CD14-positive monocyte (primary cell): ENCODE measurements around the gene CNST. TPM values are rescaled to one million over a fixed set of nuclear protein-coding genes. Genes with fewer than 3 reads are reported as not detected.

Experiments
- DNase-seq, 3 donors: peaks; one replicate each; pipeline ENCODE4 v3.0.0-alpha.2; 2011 to 2022
- H2AFZ ChIP-seq: 2 replicates; pipeline ENCODE4 v1.6.0; 2012; ENCODE audit warnings: mild to moderate bottlenecking, low read depth, low read length, inconsistent platforms; ENCODE audit not compliant: insufficient read depth, poor library complexity, severe bottlenecking
- H3K27ac ChIP-seq, 2 donors: 1 replicate in 1 of 2; 2 replicates in 1 of 2; pipeline ENCODE4 v1.5.1; 2012 to 2013; ENCODE audit warnings: low read length in 2 of 2, control low read depth in 1 of 2, inconsistent platforms in 1 of 2, low read depth in 1 of 2, mild to moderate bottlenecking in 1 of 2
- H3K27me3 ChIP-seq, 2 donors: one replicate each; pipeline versions ENCODE4 v1.6.0 to v1.6.1; 2011 to 2013; ENCODE audit warnings: low read length in 2 of 2; ENCODE audit not compliant: control insufficient read depth in 2 of 2, insufficient read depth in 2 of 2
- H3K36me3 ChIP-seq, 2 donors: replicated peaks in 1 of 2; 1 replicate in 1 of 2; 2 replicates in 1 of 2; pipeline versions ENCODE4 v1.5.1 to v1.6.1; 2012 to 2013; ENCODE audit warnings: low read length in 2 of 2, control low read depth in 1 of 2, inconsistent platforms in 1 of 2, mild to moderate bottlenecking in 1 of 2; ENCODE audit not compliant: insufficient read depth in 2 of 2, control insufficient read depth in 1 of 2
- H3K4me1 ChIP-seq, 2 donors: 1 replicate in 1 of 2; 2 replicates in 1 of 2; pipeline versions ENCODE4 v1.5.1 to v1.6.1; 2012 to 2013; ENCODE audit warnings: low read length in 2 of 2, control low read depth in 1 of 2, inconsistent platforms in 1 of 2, mild to moderate bottlenecking in 1 of 2, moderate library complexity in 1 of 2; ENCODE audit not compliant: insufficient read depth in 2 of 2, control insufficient read depth in 1 of 2
- H3K4me2 ChIP-seq: replicated peaks from 2 replicates; pipeline ENCODE3; 2012; ENCODE audit warnings: low read length, moderate library complexity, mild to moderate bottlenecking; ENCODE audit not compliant: poor library complexity, severe bottlenecking; ENCODE audit errors: extremely low read depth
- H3K4me3 ChIP-seq, 3 experiments: fragments of 200-600 bp in 1 of 3; sonication (generic) in 1 of 3; replicated peaks in 1 of 3; 1 replicate in 2 of 3; 2 replicates in 1 of 3; pipeline ENCODE4 v1.5.1; 2011 to 2013; ENCODE audit warnings: low read length in 3 of 3, mild to moderate bottlenecking in 3 of 3, control low read depth in 2 of 3, low read depth in 2 of 3, inconsistent platforms in 1 of 3, moderate library complexity in 1 of 3
- H3K79me2 ChIP-seq: 2 replicates; pipeline ENCODE4 v1.6.0; 2012; ENCODE audit warnings: mild to moderate bottlenecking, control low read depth, inconsistent platforms, low read length, moderate library complexity; ENCODE audit not compliant: insufficient read depth
- H3K9ac ChIP-seq: 2 replicates; pipeline ENCODE4 v1.6.0; 2017; ENCODE audit warnings: low read length, mild to moderate bottlenecking; ENCODE audit not compliant: insufficient read depth, poor library complexity, severe bottlenecking
- H3K9me3 ChIP-seq, 2 donors: replicated peaks in 1 of 2; 1 replicate in 1 of 2; 2 replicates in 1 of 2; pipeline versions ENCODE4 v1.5.1 to v1.6.1; 2012 to 2013; ENCODE audit warnings: low read length in 2 of 2, control low read depth in 1 of 2; ENCODE audit not compliant: control insufficient read depth in 1 of 2, insufficient read depth in 1 of 2
- H4K20me1 ChIP-seq: 2 replicates; pipeline ENCODE4 v1.6.0; 2012; ENCODE audit warnings: mild to moderate bottlenecking, low read length, control low read depth, moderate library complexity; ENCODE audit not compliant: insufficient read depth
- H3K27ac Mint-ChIP-seq, 7 donors: one replicate each; pipeline ENCODE4 v1.8.0; 2020; ENCODE audit warnings: mild to moderate bottlenecking in 7 of 7, mixed read lengths in 7 of 7, moderate library complexity in 6 of 7, inconsistent platforms in 2 of 7
- H3K27me3 Mint-ChIP-seq, 3 donors: one replicate each; pipeline ENCODE4 v1.8.0; 2021 to 2022; ENCODE audit warnings: low read depth in 3 of 3, mild to moderate bottlenecking in 3 of 3, mixed read lengths in 3 of 3, moderate library complexity in 3 of 3, inconsistent platforms in 1 of 3
- H3K36me3 Mint-ChIP-seq, 2 donors: one replicate each; pipeline ENCODE4 v1.8.0; 2020; ENCODE audit warnings: mixed read lengths in 2 of 2, inconsistent platforms in 1 of 2, mild to moderate bottlenecking in 1 of 2
- H3K4me1 Mint-ChIP-seq: one replicate; pipeline ENCODE4 v1.8.0; 2020; ENCODE audit warnings: mild to moderate bottlenecking, mixed read lengths
- H3K4me3 Mint-ChIP-seq, 2 donors: one replicate each; pipeline ENCODE4 v1.8.0; 2020; ENCODE audit warnings: mild to moderate bottlenecking in 2 of 2, mixed read lengths in 2 of 2, moderate library complexity in 1 of 2
- H3K9me3 Mint-ChIP-seq, 7 donors: one replicate each; pipeline ENCODE4 v1.8.0; 2020 to 2022; ENCODE audit warnings: mixed read lengths in 7 of 7, mild to moderate bottlenecking in 6 of 7, moderate library complexity in 6 of 7, inconsistent platforms in 2 of 7
- WGBS: methylation state at CpG from one replicate; pipeline ENCODE4 v1.1.5; 2013; ENCODE audit warnings: missing lambda C conversion rate; ENCODE audit not compliant: insufficient coverage; 5-methylcytosine and 5-hydroxymethylcytosine counted together
- intact Hi-C, 2 donors: fragments of 100-400 bp; cut with micrococcal nuclease; formaldehyde crosslinking; loops; one replicate each; pipeline versions ENCODE4 v1.15.0 to v1.15.1; 2023
- polyA plus RNA-seq, 3 donors: library from polyadenylated mRNA; depleted of rRNA in 1 of 3; unstranded in 2 of 3; stranded (reverse) in 1 of 3; fragments of 300-500 nt in 2 of 3; fragments of >200 nt in 1 of 3; fragmentation: Illumina TruSeq in 2 of 3; gene quantifications; 1 replicate in 2 of 3; 2 replicates in 1 of 3; pipeline ENCODE4 v1.2.3, GENCODE V29; 2012 to 2021
- TF ChIP-seq, protein P1 (sequence below): fragments of 200-600 bp; IDR thresholded peaks from one replicate; pipeline ENCODE4 v1.8.0; 2022; ENCODE audit warnings: antibody characterized with exemption, mild to moderate bottlenecking

CNST gene
- polyA plus RNA-seq, 3 donors, result 11.0 to 14.1 (median 13.7) TPM

DNA sequence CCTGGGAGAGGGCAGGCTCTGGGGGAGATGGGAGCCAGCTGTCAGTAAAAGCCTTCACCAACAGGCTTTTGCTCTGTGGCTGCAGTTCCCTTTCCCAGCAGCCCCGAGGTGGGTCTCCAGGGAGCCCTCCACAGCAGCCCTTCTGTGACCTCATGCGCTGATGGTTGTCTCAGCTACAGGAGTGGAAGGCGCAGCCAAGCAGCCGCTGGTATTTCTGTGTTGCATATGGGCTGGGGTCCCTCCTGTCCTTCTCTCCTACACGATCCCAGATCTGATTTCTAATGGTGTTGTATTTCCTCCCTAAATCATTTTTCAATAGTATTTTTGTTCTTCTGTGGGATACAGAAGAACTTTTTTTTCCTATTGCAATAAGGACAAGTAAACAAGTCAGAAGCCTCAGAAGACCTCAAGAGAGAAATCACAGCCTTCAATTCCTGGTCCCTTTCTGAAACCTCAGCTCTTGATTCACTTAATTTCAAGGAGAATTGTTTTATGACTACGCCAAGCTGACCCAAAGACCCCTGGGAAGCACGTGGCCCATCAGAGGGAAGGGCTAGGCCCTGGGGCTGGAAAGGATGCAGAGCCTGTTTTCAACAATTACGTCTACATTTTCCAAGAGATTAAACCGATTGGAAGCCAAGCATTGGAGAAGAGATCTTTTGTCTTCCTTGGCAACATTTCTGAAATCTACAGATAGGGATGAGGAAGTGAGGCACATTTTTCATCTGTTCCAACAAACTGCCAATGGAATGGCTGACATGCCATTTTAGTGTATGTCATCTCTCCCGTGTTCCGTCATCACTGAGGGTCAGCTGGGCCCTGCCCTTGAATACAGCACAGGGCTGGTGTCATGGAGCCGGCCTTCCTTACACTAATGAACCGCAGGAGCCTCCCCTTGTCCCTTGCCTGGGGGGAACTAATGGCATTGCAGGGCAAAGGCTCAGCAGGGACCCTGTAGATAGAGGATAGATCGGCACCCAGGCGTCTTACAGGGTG, 115.9 kb downstream of the CNST start:
- Mint-ChIP-seq H3K36me3 (no peaks in the 10 kb centered on the region), H3K27me3 (peaks cover 0 to 3% (median 3%) of the 10 kb centered on the region in 3 donors), H3K4me1 (peaks cover 3% of the 10 kb centered on the region), H3K9me3 (no peaks in the 10 kb centered on the region), H3K4me3 (no peak overlapping the region), H3K27ac (peak overlapping the region in 1 of 7 donors; percentile 35)
- Histone ChIP-seq H3K4me1 (no peaks in the 10 kb centered on the region), H3K9ac (no peak overlapping the region), H3K27me3 (no peaks in the 10 kb centered on the region), H3K4me3 (no peak overlapping the region), H2AFZ (no peak overlapping the region), H4K20me1 (no peaks in the 10 kb centered on the region), H3K36me3 (no peaks in the 10 kb centered on the region), H3K79me2 (no peaks in the 10 kb centered on the region), H3K4me2 (no peak overlapping the region), H3K27ac (no peak overlapping the region), H3K9me3 (no peaks in the 10 kb centered on the region)
- DNase-seq, result no peak
- TF ChIP-seq, protein P1, sequence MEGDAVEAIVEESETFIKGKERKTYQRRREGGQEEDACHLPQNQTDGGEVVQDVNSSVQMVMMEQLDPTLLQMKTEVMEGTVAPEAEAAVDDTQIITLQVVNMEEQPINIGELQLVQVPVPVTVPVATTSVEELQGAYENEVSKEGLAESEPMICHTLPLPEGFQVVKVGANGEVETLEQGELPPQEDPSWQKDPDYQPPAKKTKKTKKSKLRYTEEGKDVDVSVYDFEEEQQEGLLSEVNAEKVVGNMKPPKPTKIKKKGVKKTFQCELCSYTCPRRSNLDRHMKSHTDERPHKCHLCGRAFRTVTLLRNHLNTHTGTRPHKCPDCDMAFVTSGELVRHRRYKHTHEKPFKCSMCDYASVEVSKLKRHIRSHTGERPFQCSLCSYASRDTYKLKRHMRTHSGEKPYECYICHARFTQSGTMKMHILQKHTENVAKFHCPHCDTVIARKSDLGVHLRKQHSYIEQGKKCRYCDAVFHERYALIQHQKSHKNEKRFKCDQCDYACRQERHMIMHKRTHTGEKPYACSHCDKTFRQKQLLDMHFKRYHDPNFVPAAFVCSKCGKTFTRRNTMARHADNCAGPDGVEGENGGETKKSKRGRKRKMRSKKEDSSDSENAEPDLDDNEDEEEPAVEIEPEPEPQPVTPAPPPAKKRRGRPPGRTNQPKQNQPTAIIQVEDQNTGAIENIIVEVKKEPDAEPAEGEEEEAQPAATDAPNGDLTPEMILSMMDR, result no peak
- 95% methylated on average over 8 of the region's 15 CpGs for WGBS
- intact Hi-C loops, result loop anchor here in 1 of 2 donors (10.0 kb wide), 1 partner anchor 177 kb away; the partner anchor contains the start of gene SMYD3

DNA sequence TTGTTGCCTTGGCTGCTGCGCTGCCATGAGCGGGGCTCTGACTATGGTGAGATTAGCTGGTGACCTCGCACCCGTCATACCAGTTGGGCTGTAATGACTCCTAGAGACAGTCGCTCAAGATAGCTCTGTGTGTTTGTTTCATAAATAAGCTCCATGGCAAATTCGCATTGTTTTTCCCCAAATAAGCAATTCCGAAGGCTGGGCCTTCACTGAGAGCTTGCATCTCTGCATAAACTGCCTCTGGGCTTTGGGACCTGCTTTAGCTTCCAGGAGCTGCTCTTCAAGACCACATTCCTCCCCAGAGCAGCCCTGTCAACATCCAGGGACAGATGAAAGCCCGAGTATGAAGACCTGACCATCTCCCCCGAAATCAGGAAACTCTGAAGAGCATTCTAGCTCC, 117.3 kb downstream of the CNST start:
- peaks cover 0 to 5% (median 3%) of the 10 kb centered on the region in 3 donors for H3K27me3 Mint-ChIP-seq
- no peak overlapping the region for H3K4me2 ChIP-seq

More for the DNA sequence above, 117.3 kb downstream of the CNST start:
- no peak overlapping the region for H3K4me3 ChIP-seq
- intact Hi-C loops, result loop anchor here in 1 of 2 donors (10.0 kb wide), 1 partner anchor 179 kb away; the partner anchor contains the start of gene SMYD3
- no peaks in the 10 kb centered on the region for H3K27me3 ChIP-seq
- no peaks in the 10 kb centered on the region for H3K36me3 ChIP-seq
- no peaks in the 10 kb centered on the region for H3K9me3 ChIP-seq
- no peaks in the 10 kb centered on the region for H3K79me2 ChIP-seq
- no peak overlapping the region for H3K27ac ChIP-seq
- no peaks in the 10 kb centered on the region for H4K20me1 ChIP-seq
- H3K4me1 ChIP-seq, result no peaks in the 10 kb centered on the region
- DNase-seq, result no peak
- no peak overlapping the region for H3K4me3 Mint-ChIP-seq
- no peaks in the 10 kb centered on the region for H3K4me1 Mint-ChIP-seq
- no peak overlapping the region for H2AFZ ChIP-seq
- no peak overlapping the region for H3K27ac Mint-ChIP-seq
- H3K9me3 Mint-ChIP-seq, result no peaks in the 10 kb centered on the region
- 98% methylated on average over 9 of the region's 9 CpGs for WGBS
- TF ChIP-seq, protein P1, result no peak
- no peaks in the 10 kb centered on the region for H3K36me3 Mint-ChIP-seq
- H3K9ac ChIP-seq, result no peak overlapping the region
